Right lobe of liver (tissue), 6 donors: ENCODE measurements around the gene IRF2. TPM values are rescaled to one million over a fixed set of nuclear protein-coding genes. Genes with fewer than 3 reads are reported as not detected.

Experiments used
- ATAC-seq, 4 donors: fragments of 200-7000 bp; cut with Tn5 transposase; one replicate each; pipeline ENCODE4 v1.9.1; 2020; ENCODE audit warnings: mild to moderate bottlenecking in 4 of 4, moderate library complexity in 4 of 4
- DNase-seq, 3 donors: peaks; one replicate each; pipeline ENCODE4 v3.0.0-alpha.2; 2020
- H3K27ac ChIP-seq, 3 donors: fragments of 200-600 bp; one replicate each; pipeline ENCODE4 v1.8.0; 2022
- H3K27me3 ChIP-seq, 2 donors: fragments of 200-600 bp; one replicate each; pipeline ENCODE4 v1.8.0; 2022
- H3K36me3 ChIP-seq, 4 donors: fragments of 200-600 bp; sonication (generic) in 1 of 4; one replicate each; pipeline versions ENCODE4 v1.5.1 to v1.8.0; 2017 to 2022; ENCODE audit warnings: control low read depth in 1 of 4
- H3K4me1 ChIP-seq, 4 donors: fragments of 200-600 bp; sonication (generic) in 1 of 4; one replicate each; pipeline versions ENCODE4 v1.5.1 to v1.8.0; 2017 to 2022; ENCODE audit warnings: control low read depth in 1 of 4
- H3K4me3 ChIP-seq, 3 donors: fragments of 200-600 bp; one replicate each; pipeline ENCODE4 v1.8.0; 2022
- H3K9me3 ChIP-seq, 4 donors: fragments of 200-600 bp; sonication (generic) in 1 of 4; one replicate each; pipeline versions ENCODE4 v1.5.1 to v1.8.0; 2017 to 2022; ENCODE audit warnings: control low read depth in 1 of 4
- CTCF ChIP-seq, 4 donors: fragments of 200-600 bp in 3 of 4; fragments of 450-650 bp in 1 of 4; IDR thresholded peaks; one replicate each; pipeline versions ENCODE4 v1.5.1 to v1.8.0; 2016 to 2022; ENCODE audit warnings: antibody characterized with exemption in 4 of 4, mild to moderate bottlenecking in 2 of 4
- POLR2A ChIP-seq: fragments of 450-650 bp; IDR thresholded peaks from one replicate; pipeline ENCODE4 v1.6.1; 2017; ENCODE audit warnings: antibody characterized with exemption, mild to moderate bottlenecking
- WGBS: methylation state at CpG from one replicate; pipeline ENCODE4 v1.1.6; 2018; ENCODE audit warnings: low coverage, low lambda C conversion rate; ENCODE audit not compliant: insufficient coverage; ENCODE audit errors: missing lambda C conversion rate; 5-methylcytosine and 5-hydroxymethylcytosine counted together
- intact Hi-C, 2 donors: fragments of 100-400 bp; cut with DNase I; formaldehyde crosslinking; loops; one replicate each; pipeline versions ENCODE4 v1.11.2 to v1.14.1; 2022
- total RNA-seq, 6 experiments: library from RNA; depleted of rRNA in 2 of 6; stranded (reverse); fragments of >200 nt in 2 of 6; fragmentation: NEBNext Ultra II Directional in 3 of 6; extraction: Animal tissue kit (Norgen Biotek cat#: 25700) in 3 of 6; gene quantifications; one replicate each; pipeline versions ENCODE4 v1.1.0 to v1.2.4, GENCODE V29; 2016 to 2023
- donor health status: DM: no; HTN: yes; CAD: no.
- donor health status: DM: no; HTN: no; CAD: no.
- donor health status: DM: no; HTN: no; CAD: no.
- donor health status: DM: no; HTN: yes; CAD: no.
- donor health status: DM: no; HTN: yes; CAD: no.

IRF2 gene
- total RNA-seq, 6 experiments from 2014 or later, result 16.9 to 29.0 (median 21.3) TPM

- Histone ChIP-seq H3K36me3 (peaks cover 0 to 72% (median 16%) of the 10 kb centered on the region in 4 donors), H3K4me3 (no peak overlapping the region), H3K27ac (no peak overlapping the region), H3K27me3 (no peaks in the 10 kb centered on the region), H3K9me3 (no peaks in the 10 kb centered on the region), H3K4me1 (peaks cover 0 to 12% (median 1%) of the 10 kb centered on the region in 4 donors)
- intact Hi-C loops, result no loop called here
- ATAC-seq (no peak), DNase-seq (no peak)
- WGBS, result 85% methylated on average over 2 of the region's 14 CpGs
- TF ChIP-seq CTCF (IDR thresholded peaks at IDR 0.05) (no peak), POLR2A (no peak)
These were observed 78.4 kb downstream of the IRF2 start for GRCh38 chr4:184395971-184396391.

GRCh38 chr4:184395451-184395917, 78.9 kb downstream of the IRF2 start:
- no peaks in the 10 kb centered on the region for H3K27me3 ChIP-seq
- no peak overlapping the region for H3K4me3 ChIP-seq
- no peak overlapping the region for H3K27ac ChIP-seq
- ATAC-seq (no peak), DNase-seq (peak in 1 of 3 donors; percentile 22)
- H3K36me3 ChIP-seq, result peaks cover 0 to 77% (median 16%) of the 10 kb centered on the region in 4 donors
- 73% methylated on average over 6 of the region's 7 CpGs for WGBS
- intact Hi-C loops, result no loop called here
- no peaks in the 10 kb centered on the region for H3K9me3 ChIP-seq
- peaks cover 0 to 8% (median 1%) of the 10 kb centered on the region in 4 donors for H3K4me1 ChIP-seq
- TF ChIP-seq CTCF (IDR thresholded peaks at IDR 0.05), result no peak
- no peak for TF ChIP-seq POLR2A

- DNase-seq (peak in 1 of 3 donors; percentile 44), ATAC-seq (peak; percentile 47 to 72 (median 64))
- peak overlapping the region in 2 of 3 donors; percentile 16 to 47 for H3K27ac ChIP-seq
- H3K36me3 ChIP-seq, result peaks cover 0 to 87% (median 14%) of the 10 kb centered on the region in 4 donors
- intact Hi-C loops, result no loop called here
- no peak for TF ChIP-seq POLR2A
- no peak for TF ChIP-seq CTCF (IDR thresholded peaks at IDR 0.05)
- 53% methylated on average over 12 of the region's 17 CpGs for whole genome bisulfite sequencing
- H3K4me3 ChIP-seq, result no peak overlapping the region
- no peaks in the 10 kb centered on the region for H3K9me3 ChIP-seq
- H3K27me3 ChIP-seq, result no peaks in the 10 kb centered on the region
- H3K4me1 ChIP-seq, result peaks cover 0 to 3% (median 0%) of the 10 kb centered on the region in 4 donors
These were observed 81.4 kb downstream of the IRF2 start for GRCh38 chr4:184392748-184393559.

- WGBS, result 98% methylated on average over 6 of the region's 6 CpGs
- DNase-seq (peak in 1 of 3 donors; percentile 40), ATAC-seq (peak in 1 of 4 donors; percentile 18)
- Histone ChIP-seq H3K27me3 (no peaks in the 10 kb centered on the region), H3K36me3 (peaks cover 0 to 86% (median 15%) of the 10 kb centered on the region in 4 donors), H3K27ac (peak overlapping the region in 2 of 3 donors; percentile 16 to 47), H3K4me3 (no peak overlapping the region), H3K4me1 (peaks cover 0 to 3% (median 0%) of the 10 kb centered on the region in 4 donors), H3K9me3 (no peaks in the 10 kb centered on the region)
- intact Hi-C loops, result no loop called here
- TF ChIP-seq CTCF (IDR thresholded peaks at IDR 0.05) (no peak), POLR2A (no peak)
These were observed 82.0 kb downstream of the IRF2 start for GRCh38 chr4:184392316-184392715.
